GM23248 (cell line): ENCODE results near the gene GLYAT.

ENCODE experiments used
- EZH2 ChIP-seq: fragments of 200-600 bp; sonication (generic); IDR thresholded peaks from 2 replicates; pipeline ENCODE4 v1.6.1; 2018; ENCODE audit warnings: antibody characterized with exemption, mild to moderate bottlenecking; ENCODE audit not compliant: insufficient read depth, poor library complexity, severe bottlenecking
- EZH2phosphoT487 ChIP-seq: fragments of 200-600 bp; sonication (generic); IDR thresholded peaks from 2 replicates; pipeline ENCODE4 v1.6.1; 2018; ENCODE audit warnings: antibody characterized with exemption, moderate library complexity, mild to moderate bottlenecking, low read depth; ENCODE audit not compliant: insufficient read depth

DNA sequence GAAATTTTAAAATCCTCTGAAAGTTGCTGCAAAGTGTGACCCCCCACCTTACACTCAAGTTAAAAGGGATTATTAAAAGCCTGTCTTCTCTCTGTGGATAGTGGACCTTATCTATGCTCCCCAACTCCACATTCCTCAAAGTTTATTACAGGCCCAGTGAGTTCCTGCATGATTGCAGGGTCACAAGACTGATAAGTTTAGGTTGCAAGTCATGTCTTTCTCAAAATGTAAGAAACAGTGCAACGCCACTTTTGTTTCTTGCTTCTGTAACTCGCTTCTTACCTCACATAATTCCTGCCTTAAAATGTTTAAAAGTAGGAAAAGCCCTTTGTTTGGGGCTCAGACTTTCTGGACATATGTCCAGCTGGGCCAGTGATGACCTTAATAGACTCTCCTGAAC is 38.4 kb upstream of the GLYAT start:
- TF ChIP-seq EZH2 (no peak), EZH2phosphoT487 (no peak)
